GM12878 (cell line): ENCODE data around the gene PKM. TPM values are rescaled to one million over a fixed set of nuclear protein-coding genes. Genes with fewer than 3 reads are reported as not detected.
"Not testable (repeated sequence)": the region's sequence is repeated elsewhere in the genome, so short reads cannot be mapped to it uniquely, and the experiment has no call there.

Experiments used
- ATAC-seq: fragments of 200-7000 bp; cut with Tn5 transposase; 3 replicates; pipeline ENCODE4 v1.9.1; 2020; ENCODE audit warnings: mild to moderate bottlenecking, moderate library complexity
- BruUV-seq: library from RNA; stranded (reverse); fragments of 400-500 nt; replicated peaks from 2 replicates; lab custom pipeline; 2021; lab: Mats Ljungman, UMichigan
- CTCF ChIA-PET: fragments of 300-600 bp; sonication (Branson Sonifier 250); formaldehyde crosslinking; extraction: SDS; loops from one replicate; lab custom pipeline; 2021; ENCODE audit warnings: inconsistent platforms; lab: Yijun Ruan, JAX
- POLR2A ChIA-PET: fragments of 350-600 bp; formaldehyde crosslinking; extraction: SDS; loops from one replicate; lab custom pipeline; 2021; ENCODE audit warnings: inconsistent platforms; lab: Charles Lee
- RAD21 ChIA-PET: fragments of 300-600 bp; sonication (Branson Sonifier 250); formaldehyde crosslinking; loops from one replicate; lab custom pipeline; 2023; ENCODE audit warnings: antibody characterized with exemption; ENCODE audit not compliant: unreplicated experiment; lab: Charles Lee
- SMC1A ChIA-PET: fragments of 300-600 bp; sonication (Branson Sonifier 250); formaldehyde crosslinking; loops from one replicate; lab custom pipeline; 2023; ENCODE audit not compliant: unreplicated experiment, uncharacterized antibody; lab: Charles Lee
- DNase-seq: peaks from one replicate; pipeline ENCODE4 v3.0.0-alpha.2; 2011; ENCODE audit warnings: low read depth, low spot score
- FAIRE-seq: peaks from 3 replicates; lab custom pipeline; 2011; peaks lifted over from hg19 to GRCh38; lab: Jason Lieb, UNC
- H2AFZ ChIP-seq: 2 replicates; pipeline ENCODE4 v1.6.0; 2011; ENCODE audit warnings: low read depth, low read length, control low read depth; ENCODE audit not compliant: control insufficient read depth
- H3K27ac ChIP-seq: 2 replicates; pipeline ENCODE4 v1.5.1; 2011; ENCODE audit warnings: control low read depth; ENCODE audit not compliant: control insufficient read depth, insufficient read depth
- H3K27me3 ChIP-seq, 2 experiments: replicated peaks in 1 of 2; 2 replicates each; pipeline versions ENCODE4 v1.6.0 to v1.6.1; 2011; ENCODE audit warnings: low read length in 1 of 2; ENCODE audit not compliant: control insufficient read depth in 2 of 2, insufficient read depth in 2 of 2
- H3K36me3 ChIP-seq, 2 experiments: 2 replicates each; pipeline ENCODE4 v1.5.1; 2011; ENCODE audit warnings: low read length in 1 of 2; ENCODE audit not compliant: control insufficient read depth in 2 of 2, insufficient read depth in 2 of 2
- H3K4me1 ChIP-seq: 2 replicates; pipeline ENCODE4 v1.6.1; 2011; ENCODE audit warnings: mild to moderate bottlenecking, low read length, moderate library complexity, mixed read lengths; ENCODE audit not compliant: control insufficient read depth, insufficient read depth
- H3K4me2 ChIP-seq: 2 replicates; pipeline ENCODE4 v1.6.0; 2011; ENCODE audit warnings: control low read depth; ENCODE audit not compliant: control insufficient read depth, insufficient read depth
- H3K4me3 ChIP-seq: fragments of 200-600 bp; sonication (generic); 2 replicates; pipeline ENCODE4 v1.5.1; 2016
- H3K79me2 ChIP-seq: 2 replicates; pipeline ENCODE4 v1.6.0; 2011; ENCODE audit warnings: low read length; ENCODE audit not compliant: control insufficient read depth, insufficient read depth
- H3K9ac ChIP-seq: 2 replicates; pipeline ENCODE4 v1.8.0; 2011; ENCODE audit warnings: low read length, control low read depth, mixed read lengths; ENCODE audit not compliant: control insufficient read depth, insufficient read depth
- H3K9me3 ChIP-seq: replicated peaks from 3 replicates; pipeline ENCODE4 v1.5.1; 2011; ENCODE audit warnings: mild to moderate bottlenecking, low read length; ENCODE audit not compliant: control insufficient read depth, insufficient read depth
- H4K20me1 ChIP-seq: 2 replicates; pipeline ENCODE4 v1.6.0; 2011; ENCODE audit not compliant: control insufficient read depth, insufficient read depth
- KDM1A ChIP-seq: fragments of 200-600 bp; sonication (generic); IDR thresholded peaks from 2 replicates; pipeline ENCODE4 v1.6.1; 2016; ENCODE audit warnings: borderline replicate concordance
- NFYB ChIP-seq: IDR thresholded peaks from 2 replicates; pipeline ENCODE4 v1.6.1; 2011; ENCODE audit warnings: low read depth, mild to moderate bottlenecking, low read length, improper control_type of control experiment, moderate library complexity; ENCODE audit not compliant: insufficient read depth
- SREBF2 ChIP-seq: IDR thresholded peaks from 2 replicates; pipeline ENCODE4 v1.6.1; 2012; ENCODE audit warnings: mild to moderate bottlenecking, low read length
- ZNF274 ChIP-seq: IDR thresholded peaks from one replicate; pipeline ENCODE4 v1.8.0; 2011; ENCODE audit not compliant: insufficient read length, insufficient read depth
- in situ Hi-C: fragments of 300-500 bp; cut with MboI; formaldehyde crosslinking; loops from 9 replicates; pipeline ENCODE4 v1.14.3; 2018; ENCODE audit warnings: mixed read lengths
- intact Hi-C: fragments of 100-400 bp; cut with micrococcal nuclease; formaldehyde crosslinking; loops from one replicate; pipeline ENCODE4 v1.14.2; 2022; ENCODE audit not compliant: unreplicated experiment
- polyA plus RNA-seq, 11 experiments: library from polyadenylated mRNA; depleted of rRNA in 4 of 11; unstranded in 6 of 11; stranded (reverse) in 5 of 11; fragments of >200 nt; fragmentation: Nextera tagmentation in 4 of 11; fragmentation: Illumina TruSeq in 1 of 11; extraction: Ambion mirVana in 4 of 11; extraction: Trizol in 1 of 11; gene quantifications; 1 replicate in 1 of 11; 2 replicates in 10 of 11; pipeline versions ENCODE4 v1.2.1 to v1.2.3, GENCODE V29; 2011 to 2016; ENCODE audit warnings: inconsistent platforms in 2 of 11, missing spikeins in 2 of 11, low read depth in 1 of 11
- total RNA-seq, 4 experiments: library from RNA; depleted of rRNA in 3 of 4; stranded (reverse); fragments of >200 nt in 3 of 4; fragmentation: Illumina TruSeq in 1 of 4; extraction: Trizol in 1 of 4; gene quantifications; 2 replicates each; pipeline versions ENCODE4 v1.2.1 to v1.2.3, GENCODE V29; 2013 to 2021

Gene PKM
- total and polyA plus RNA-seq, 10 of the 15 experiments (the other 5 are each of a cell fraction or from before 2014, with no cell fraction given), result 491 to 2,011 (median 1,433) TPM

DNA sequence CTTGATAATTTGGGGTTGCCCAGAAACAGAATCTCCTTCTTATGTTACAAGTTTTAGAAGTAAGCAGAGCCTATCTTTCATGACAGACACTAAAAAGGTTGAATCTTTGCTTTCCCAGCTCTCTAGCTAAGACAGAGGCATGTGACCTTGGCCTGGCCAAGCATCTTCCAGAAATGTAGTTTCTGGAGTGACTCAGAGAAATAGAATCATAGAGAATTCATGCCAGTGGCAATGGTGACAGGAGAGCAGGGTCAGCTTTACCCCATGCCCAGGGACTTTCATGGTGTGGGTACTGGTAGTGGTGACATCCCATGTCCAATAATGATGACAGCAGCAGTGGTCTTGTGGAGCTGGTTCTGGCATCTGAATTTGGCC, 45.3 kb upstream of the PKM start:
- no peak for TF ChIP-seq ZNF274
- no peak for TF ChIP-seq KDM1A
- no peak for TF ChIP-seq NFYB
- no peak for TF ChIP-seq SREBF2
- no peak for DNase-seq
- no peaks in the 10 kb centered on the region for H4K20me1 ChIP-seq
- no peak for FAIRE-seq
- no peak for ATAC-seq
- intact Hi-C loops, result no loop called here
- SMC1A ChIA-PET, result interaction anchor here (1.5 kb wide), 1 partner anchor 77 kb away, joined by 3 read pairs; no protein-coding TSS in a partner anchor
- H3K79me2 ChIP-seq, result peaks cover 10% of the 10 kb centered on the region
- no peak overlapping the region for H3K27ac ChIP-seq
- no peak overlapping the region for H3K4me2 ChIP-seq
- CTCF ChIA-PET, result interaction anchor here (1.0 kb wide), 1 partner anchor 46 kb away, joined by 3 read pairs; no protein-coding TSS in a partner anchor
- in situ Hi-C loops, result no loop called here
- H3K9ac ChIP-seq, result no peak overlapping the region
- no peak overlapping the region for H3K4me3 ChIP-seq
- no peaks in the 10 kb centered on the region for H3K9me3 ChIP-seq
- H3K4me1 ChIP-seq, result peaks cover 3% of the 10 kb centered on the region; the same call in 1 of the 2 replicates
- no TSS peak for BruUV-seq
- no peaks in the 10 kb centered on the region for H3K27me3 ChIP-seq
- POLR2A ChIA-PET, result no interaction called here
- RAD21 ChIA-PET, result interaction anchor here (0.7 kb wide), 1 partner anchor 9 kb away, joined by 3 read pairs; no protein-coding TSS in a partner anchor
- no peak overlapping the region for H2AFZ ChIP-seq
- H3K36me3 ChIP-seq, result no peaks in the 10 kb centered on the region

DNA sequence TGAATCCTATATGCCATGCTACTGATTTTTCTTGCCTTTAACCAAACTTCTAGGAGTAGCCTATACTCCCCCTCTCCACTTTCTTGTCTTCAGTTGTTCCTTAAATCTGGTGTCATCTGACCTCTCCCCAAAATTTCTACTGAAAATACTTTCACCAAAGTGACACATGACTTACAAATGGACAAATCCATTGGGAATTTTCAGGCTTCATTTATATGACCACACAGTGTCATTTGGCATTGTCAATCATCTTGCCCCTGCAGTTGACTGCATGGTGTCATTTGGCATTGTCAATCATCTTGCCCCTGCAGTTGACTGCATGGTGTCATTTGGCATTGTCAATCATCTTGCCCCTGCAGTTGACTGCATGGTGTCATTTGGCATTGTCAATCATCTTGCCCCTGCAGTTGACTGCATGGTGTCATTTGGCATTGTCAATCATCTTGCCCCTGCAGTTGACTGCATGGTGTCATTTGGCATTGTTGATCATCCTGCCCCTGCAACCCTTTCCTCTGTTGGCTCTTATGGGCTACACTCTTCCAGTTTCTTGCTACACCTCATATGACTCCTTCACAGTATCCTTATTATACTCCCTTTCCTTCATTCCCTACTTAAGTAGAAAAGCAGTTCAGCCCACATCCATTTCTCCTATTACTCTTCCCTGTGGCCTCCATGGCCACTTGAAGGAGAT, 44.8 kb upstream of the PKM start:
- in situ Hi-C loops, result not testable (repeated sequence)

More for the DNA sequence above, 44.8 kb upstream of the PKM start:
- H3K27me3 ChIP-seq, H2AFZ ChIP-seq, H3K4me1 ChIP-seq, H3K9ac ChIP-seq, H3K9me3 ChIP-seq, DNase-seq, H3K36me3 ChIP-seq, H3K4me3 ChIP-seq, POLR2A ChIA-PET, H3K27ac ChIP-seq, H3K4me2 ChIP-seq, RAD21 ChIA-PET, ATAC-seq, BruUV-seq, FAIRE-seq, H4K20me1 ChIP-seq, SMC1A ChIA-PET, intact Hi-C loops: not testable (repeated sequence)
- CTCF ChIA-PET, result interaction anchor here (1.0 to 3.3 kb wide), 2 partner anchors 9 to 45 kb away, joined by 3 to 15 read pairs; no protein-coding TSS in a partner anchor
- H3K79me2 ChIP-seq, result peaks cover 14% of the 10 kb centered on the region
